Prostate gland (tissue), 2 donors: Measurements from ENCODE around the gene TNFRSF14. TPM values are rescaled to one million over a fixed set of nuclear protein-coding genes. Genes with fewer than 3 reads are reported as not detected.

Source experiments
- DNase-seq: peaks from one replicate; pipeline ENCODE4 v3.0.0-alpha.2; 2019; ENCODE audit warnings: low spot score
- H3K27ac ChIP-seq, 2 donors: fragments of 200-600 bp; sonication (generic); 2 replicates each; pipeline ENCODE4 v1.5.1; 2017 to 2019
- H3K27me3 ChIP-seq: fragments of 200-600 bp; sonication (generic); replicated peaks from 2 replicates; pipeline ENCODE4 v1.5.1; 2019; ENCODE audit not compliant: insufficient read depth
- H3K36me3 ChIP-seq, 2 donors: fragments of 200-600 bp; sonication (generic); 1 replicate in 1 of 2; 2 replicates in 1 of 2; pipeline versions ENCODE4 v1.5.1 to v1.8.1; 2017 to 2019
- H3K4me1 ChIP-seq: fragments of 200-600 bp; sonication (generic); replicated peaks from 2 replicates; pipeline ENCODE4 v1.5.1; 2019
- H3K4me3 ChIP-seq, 2 donors: fragments of 200-600 bp; sonication (generic); 2 replicates each; pipeline ENCODE4 v1.5.1; 2017 to 2019
- H3K9me3 ChIP-seq: fragments of 200-600 bp; sonication (generic); 2 replicates; pipeline ENCODE4 v1.5.1; 2017
- POLR2A ChIP-seq: fragments of 450-650 bp; IDR thresholded peaks from one replicate; pipeline ENCODE4 v1.6.1; 2016; ENCODE audit warnings: antibody characterized with exemption, mild to moderate bottlenecking
- POLR2AphosphoS5 ChIP-seq: sonication (generic); formaldehyde crosslinking; IDR thresholded peaks from one replicate; pipeline ENCODE4 v1.6.1; 2017; ENCODE audit warnings: antibody characterized with exemption
- WGBS: methylation state at CpG from one replicate; pipeline ENCODE4 v1.1.5; 2018; 5-methylcytosine and 5-hydroxymethylcytosine counted together
- intact Hi-C: fragments of 100-400 bp; cut with DNase I; formaldehyde crosslinking; loops from one replicate; pipeline ENCODE4 v1.14.2; 2022
- total RNA-seq, 2 donors: library from RNA; depleted of rRNA; stranded (reverse); fragments of >200 nt; gene quantifications; one replicate each; pipeline ENCODE4 v1.1.0, GENCODE V29; 2016
- TF ChIP-seq, protein P1 (sequence below), 4 experiments: fragments of 200-600 bp in 2 of 4; fragments of 450-650 bp in 2 of 4; sonication (generic) in 2 of 4; IDR thresholded peaks; 1 replicate in 3 of 4; 2 replicates in 1 of 4; pipeline ENCODE4 v1.5.1; 2016 to 2019; ENCODE audit warnings: antibody characterized with exemption in 4 of 4, mild to moderate bottlenecking in 2 of 4, moderate library complexity in 2 of 4

Gene TNFRSF14
- total RNA-seq, 2 donors from 2014 or later, result 83.3 to 105 TPM

DNA sequence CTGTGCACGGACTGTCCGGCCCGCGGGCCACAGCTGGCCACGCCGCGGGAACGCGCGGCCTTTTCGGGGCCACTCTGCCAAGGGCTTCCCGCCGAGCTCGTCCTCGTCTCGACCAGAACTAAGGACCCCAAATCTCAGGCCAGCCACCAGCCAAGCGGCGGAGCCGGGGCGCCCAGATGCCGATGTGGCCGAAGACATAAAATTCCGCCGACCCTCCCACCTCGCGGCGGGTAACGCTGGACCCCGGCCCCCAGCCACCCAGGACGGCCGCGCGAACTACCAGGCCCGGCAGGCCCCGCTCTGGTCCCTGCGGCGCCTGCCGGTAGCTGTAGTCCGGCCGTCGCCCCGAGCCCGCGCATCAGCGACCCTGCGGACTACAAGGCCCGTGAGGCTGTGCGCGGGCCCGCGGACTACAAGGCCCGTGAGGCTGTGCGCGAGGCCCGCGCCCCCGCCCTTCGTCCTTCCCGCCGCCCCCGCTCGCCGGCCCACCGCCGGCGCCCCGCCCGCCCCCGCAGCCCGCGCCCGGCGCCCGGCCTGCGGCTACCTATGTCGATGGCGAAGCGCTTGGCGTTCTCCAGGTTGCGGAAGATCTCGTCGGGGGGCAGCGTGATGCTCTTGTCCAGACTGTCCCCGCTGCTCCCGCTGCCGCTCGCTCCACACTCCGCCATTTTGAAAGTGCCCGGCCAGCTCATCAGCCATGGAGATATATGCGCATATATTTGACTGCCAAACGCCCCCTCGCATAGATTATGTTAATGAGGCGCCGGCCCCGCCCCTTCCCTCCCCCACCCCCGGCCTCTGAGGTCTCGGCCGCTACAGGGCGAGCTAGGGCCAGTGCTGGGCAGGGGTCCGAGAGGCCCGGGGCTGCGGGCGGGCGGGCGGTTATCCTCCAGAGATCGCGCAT, 30.0 kb upstream of the TNFRSF14 start, which contains the start of gene PANK4:
PANK4 (minus strand) TSS at position 677 of the 904 bp plus-strand sequence; CDS start at position 668, 9 bp downstream.
- H3K4me1 ChIP-seq, result peaks cover 18% of the 10 kb centered on the region
- DNase-seq, result peak; percentile 92
- peaks cover 0 to 4% of the 10 kb centered on the region in 2 donors for H3K36me3 ChIP-seq
- under 1% methylated on average over 62 of the region's 107 CpGs for WGBS
- H3K4me3 ChIP-seq, result peak within 1 kb of the TSS; percentile 78 to 83
- H3K9me3 ChIP-seq, result no peaks in the 10 kb centered on the region
- intact Hi-C loops, result loop anchor here (10.0 kb wide), 1 partner anchor 331 kb away; the partner anchor contains the start of gene FAAP20
- peak within 1 kb of the TSS; percentile 76 to 84 for H3K27ac ChIP-seq
- H3K27me3 ChIP-seq, result no peaks in the 10 kb centered on the region
- TF ChIP-seq POLR2A (peak; percentile 54), POLR2AphosphoS5 (peak; percentile 52)
- TF ChIP-seq, protein P1, sequence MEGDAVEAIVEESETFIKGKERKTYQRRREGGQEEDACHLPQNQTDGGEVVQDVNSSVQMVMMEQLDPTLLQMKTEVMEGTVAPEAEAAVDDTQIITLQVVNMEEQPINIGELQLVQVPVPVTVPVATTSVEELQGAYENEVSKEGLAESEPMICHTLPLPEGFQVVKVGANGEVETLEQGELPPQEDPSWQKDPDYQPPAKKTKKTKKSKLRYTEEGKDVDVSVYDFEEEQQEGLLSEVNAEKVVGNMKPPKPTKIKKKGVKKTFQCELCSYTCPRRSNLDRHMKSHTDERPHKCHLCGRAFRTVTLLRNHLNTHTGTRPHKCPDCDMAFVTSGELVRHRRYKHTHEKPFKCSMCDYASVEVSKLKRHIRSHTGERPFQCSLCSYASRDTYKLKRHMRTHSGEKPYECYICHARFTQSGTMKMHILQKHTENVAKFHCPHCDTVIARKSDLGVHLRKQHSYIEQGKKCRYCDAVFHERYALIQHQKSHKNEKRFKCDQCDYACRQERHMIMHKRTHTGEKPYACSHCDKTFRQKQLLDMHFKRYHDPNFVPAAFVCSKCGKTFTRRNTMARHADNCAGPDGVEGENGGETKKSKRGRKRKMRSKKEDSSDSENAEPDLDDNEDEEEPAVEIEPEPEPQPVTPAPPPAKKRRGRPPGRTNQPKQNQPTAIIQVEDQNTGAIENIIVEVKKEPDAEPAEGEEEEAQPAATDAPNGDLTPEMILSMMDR (IDR thresholded peaks at IDR 0.05), result peak in 2 of 4 experiments; percentile 45 to 60

DNA sequence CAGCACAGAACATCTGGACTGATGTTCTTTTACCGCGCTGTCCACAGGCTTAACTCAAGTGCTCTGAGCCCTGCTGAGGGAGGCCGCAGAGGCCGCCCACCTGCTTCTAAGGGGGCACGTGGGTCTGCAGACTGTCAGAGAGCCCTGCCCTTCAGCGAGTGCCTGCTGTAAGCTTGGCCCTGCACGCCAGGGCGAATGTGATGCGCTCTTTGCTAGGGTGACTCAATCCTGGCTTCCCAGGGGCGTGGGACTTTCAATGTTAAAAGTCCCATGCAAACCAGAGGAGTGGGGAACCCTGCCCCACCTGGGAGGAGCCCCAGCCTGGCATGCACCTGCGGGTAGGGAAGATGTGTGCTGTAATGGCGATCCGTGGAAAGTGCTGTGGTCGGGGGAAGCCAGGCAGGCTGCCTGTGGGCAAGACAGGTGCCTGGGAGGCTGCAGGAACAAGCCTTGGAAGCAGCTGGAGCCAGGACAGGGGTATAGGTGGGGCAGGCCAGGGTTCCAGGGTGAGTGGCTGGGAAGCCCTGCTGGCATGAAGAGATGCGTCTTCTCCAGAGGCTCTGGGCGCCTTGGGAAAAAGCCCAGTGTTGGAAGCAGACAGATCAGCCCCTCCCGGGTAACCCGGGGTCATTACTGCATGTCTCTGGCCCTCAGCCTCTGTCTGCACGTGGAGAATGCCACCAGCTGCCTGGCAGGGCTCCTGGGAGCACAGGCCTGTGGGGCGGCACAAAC, 29.2 kb upstream of the TNFRSF14 start:
- peaks cover 19% of the 10 kb centered on the region for H3K4me1 ChIP-seq
- H3K9me3 ChIP-seq, result no peaks in the 10 kb centered on the region
- WGBS, result 48% methylated on average over 20 of the region's 20 CpGs
- H3K36me3 ChIP-seq, result no peaks in the 10 kb centered on the region
- DNase-seq, result no peak
- H3K27me3 ChIP-seq, result no peaks in the 10 kb centered on the region
- peak overlapping the region; percentile 76 to 84 for H3K27ac ChIP-seq
- peak overlapping the region; percentile 78 to 83 for H3K4me3 ChIP-seq
- intact Hi-C loops, result loop anchor here (10.0 kb wide), 1 partner anchor 332 kb away; the partner anchor contains the start of gene FAAP20
- TF ChIP-seq, protein P1 (IDR thresholded peaks at IDR 0.05), result no peak
- no peak for TF ChIP-seq POLR2A
- TF ChIP-seq POLR2AphosphoS5, result no peak

- DNase-seq, result no peak
- TF ChIP-seq POLR2A, result no peak
- TF ChIP-seq POLR2AphosphoS5, result no peak
- TF ChIP-seq, protein P1 (IDR thresholded peaks at IDR 0.05), result no peak
- no peak overlapping the region for H3K27ac ChIP-seq
- H3K4me3 ChIP-seq, result no peak overlapping the region
- H3K9me3 ChIP-seq, result no peaks in the 10 kb centered on the region
- intact Hi-C loops, result loop anchor here (10.0 kb wide), 1 partner anchor 333 kb away; the partner anchor contains the start of gene FAAP20
- H3K4me1 ChIP-seq, result peaks cover 19% of the 10 kb centered on the region
- H3K36me3 ChIP-seq, result no peaks in the 10 kb centered on the region
- 92% methylated on average over 4 of the region's 4 CpGs for WGBS
- no peaks in the 10 kb centered on the region for H3K27me3 ChIP-seq
Measured at GRCh38 chr1:2527556-2527860, 28.7 kb upstream of the TNFRSF14 start.

DNA sequence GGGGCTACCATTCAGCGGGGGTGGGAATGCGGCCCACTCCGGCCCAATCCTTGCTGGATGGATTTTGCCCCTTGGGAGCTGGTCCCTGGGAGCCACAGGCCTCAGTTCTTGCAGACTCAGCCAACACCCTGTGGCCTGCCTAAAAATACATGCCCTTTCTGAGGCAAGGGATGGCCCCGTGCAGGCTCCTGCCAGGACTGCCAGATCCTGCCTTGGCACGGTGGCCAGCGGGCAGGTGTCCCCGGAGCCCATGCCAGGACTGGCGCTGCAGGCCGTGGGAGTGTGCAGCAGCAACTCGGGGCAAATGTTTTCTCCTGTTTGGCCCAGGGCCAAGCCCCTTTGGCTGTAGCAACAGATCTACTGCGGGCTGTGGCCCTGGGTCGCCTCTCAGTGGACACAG, 28.2 kb upstream of the TNFRSF14 start:
- DNase-seq, result peak; percentile 54
- intact Hi-C loops, result loop anchor here (10.0 kb wide), 1 partner anchor 333 kb away; the partner anchor contains the start of gene FAAP20
- Histone ChIP-seq H3K9me3 (no peaks in the 10 kb centered on the region), H3K4me3 (no peak overlapping the region), H3K27ac (no peak overlapping the region), H3K27me3 (no peaks in the 10 kb centered on the region), H3K36me3 (no peaks in the 10 kb centered on the region), H3K4me1 (peaks cover 19% of the 10 kb centered on the region)
- WGBS, result 43% methylated on average over 12 of the region's 12 CpGs
- TF ChIP-seq, protein P1 (IDR thresholded peaks at IDR 0.05), result no peak
- TF ChIP-seq POLR2AphosphoS5, result no peak
- no peak for TF ChIP-seq POLR2A
